Body of pancreas (tissue), 4 donors: Measurements from ENCODE around the gene LRFN5. TPM values are rescaled to one million over a fixed set of nuclear protein-coding genes. Genes with fewer than 3 reads are reported as not detected.
"Not testable (repeated sequence)": the region's sequence is repeated elsewhere in the genome, so short reads cannot be mapped to it uniquely, and the experiment has no call there.

Source experiments
- ATAC-seq: fragments of 150-250 bp; one replicate; pipeline ENCODE4 v1.9.1; 2016
- DNase-seq, 4 donors: peaks; one replicate each; pipeline ENCODE4 v3.0.0-alpha.2; 2019
- H3K27ac ChIP-seq, 4 donors: fragments of 200-600 bp; sonication (generic); 1 replicate in 3 of 4; 2 replicates in 1 of 4; pipeline versions ENCODE4 v1.5.1 to v1.6.1; 2016 to 2019; ENCODE audit warnings: mild to moderate bottlenecking in 1 of 4, mixed read lengths in 1 of 4, moderate library complexity in 1 of 4
- H3K27me3 ChIP-seq, 2 donors: fragments of 200-600 bp; sonication (generic); one replicate each; pipeline ENCODE4 v1.6.0; 2016; ENCODE audit warnings: mild to moderate bottlenecking in 1 of 2
- H3K36me3 ChIP-seq, 2 donors: fragments of 200-600 bp; sonication (generic); replicated peaks in 1 of 2; 2 replicates each; pipeline ENCODE4 v1.5.1; 2016; ENCODE audit warnings: low read depth in 2 of 2; ENCODE audit not compliant: insufficient read depth in 1 of 2
- H3K4me1 ChIP-seq: fragments of 200-600 bp; sonication (generic); one replicate; pipeline ENCODE4 v1.6.0; 2016
- H3K4me3 ChIP-seq, 2 donors: fragments of 200-600 bp; sonication (generic); 1 replicate in 1 of 2; 2 replicates in 1 of 2; pipeline ENCODE4 v1.5.1; 2016 to 2019
- H3K9me3 ChIP-seq, 3 donors: fragments of 200-600 bp; sonication (generic); 1 replicate in 2 of 3; 2 replicates in 1 of 3; pipeline ENCODE4 v1.5.1; 2016
- CTCF ChIP-seq, 7 experiments: fragments of 450-650 bp in 4 of 7; fragments of 200-600 bp in 3 of 7; sonication (generic) in 3 of 7; IDR thresholded peaks; one replicate each; pipeline ENCODE4 v1.5.1; 2016 to 2019; ENCODE audit warnings: antibody characterized with exemption in 7 of 7
- POLR2A ChIP-seq, 3 donors: fragments of 450-650 bp; IDR thresholded peaks; one replicate each; pipeline ENCODE4 v1.6.1; 2016; ENCODE audit warnings: antibody characterized with exemption in 3 of 3, mild to moderate bottlenecking in 2 of 3
- WGBS, 2 donors: methylation state at CpG; one replicate each; pipeline ENCODE4 v1.1.5; 2017; 5-methylcytosine and 5-hydroxymethylcytosine counted together
- intact Hi-C: fragments of 100-400 bp; cut with DNase I; formaldehyde crosslinking; loops from one replicate; pipeline ENCODE4 v1.15.1; 2023
- total RNA-seq, 2 donors: library from RNA; depleted of rRNA; stranded (reverse); fragments of >200 nt; gene quantifications; one replicate each; pipeline ENCODE4 v1.1.0, GENCODE V29; 2016

LRFN5 gene
- total RNA-seq, 2 donors from 2014 or later = 0.52 to 4.9 TPM

- Histone ChIP-seq H3K36me3 (no peaks in the 10 kb centered on the region), H3K27ac (no peak overlapping the region), H3K9me3 (no peaks in the 10 kb centered on the region), H3K27me3 (no peaks in the 10 kb centered on the region), H3K4me3 (no peak overlapping the region), H3K4me1 (no peaks in the 10 kb centered on the region)
- ATAC-seq (no peak), DNase-seq (no peak)
- TF ChIP-seq POLR2A (IDR thresholded peaks at IDR 0.05) (no peak), CTCF (IDR thresholded peaks at IDR 0.05) (no peak)
- intact Hi-C loops = no loop called here
- 14 to 27% methylated on average over 5 of the region's 5 CpGs for WGBS, 2 donors
Measured at GRCh38 chr14:41718477-41719166, 111.9 kb downstream of the LRFN5 start.

GRCh38 chr14:41739203-41739602 lies 132.5 kb downstream of the LRFN5 start:
- 58 to 62% methylated on average over 1 of the region's 1 CpG for WGBS, 2 donors
- DNase-seq (no peak), ATAC-seq (no peak)
- H3K4me3 ChIP-seq = no peak overlapping the region
- no peaks in the 10 kb centered on the region for H3K4me1 ChIP-seq
- no peak overlapping the region for H3K27ac ChIP-seq
- no peaks in the 10 kb centered on the region for H3K27me3 ChIP-seq
- no peaks in the 10 kb centered on the region for H3K36me3 ChIP-seq
- H3K9me3 ChIP-seq = no peaks in the 10 kb centered on the region
- intact Hi-C loops = no loop called here
- TF ChIP-seq CTCF (IDR thresholded peaks at IDR 0.05) = no peak
- no peak for TF ChIP-seq POLR2A (IDR thresholded peaks at IDR 0.05)

- WGBS, 2 donors = 54 to 57% methylated on average over 2 of the region's 2 CpGs
- Histone ChIP-seq H3K27me3 (no peaks in the 10 kb centered on the region), H3K27ac (no peak overlapping the region), H3K4me3 (no peak overlapping the region), H3K9me3 (no peaks in the 10 kb centered on the region), H3K4me1 (no peaks in the 10 kb centered on the region), H3K36me3 (no peaks in the 10 kb centered on the region)
- ATAC-seq (no peak), DNase-seq (no peak)
- TF ChIP-seq CTCF (IDR thresholded peaks at IDR 0.05) (no peak), POLR2A (IDR thresholded peaks at IDR 0.05) (no peak)
- intact Hi-C loops = no loop called here
Measured at GRCh38 chr14:41743140-41743539, 136.5 kb downstream of the LRFN5 start.

- H3K27ac ChIP-seq = no peak overlapping the region
- DNase-seq (no peak), ATAC-seq (no peak)
- intact Hi-C loops = no loop called here
- no peak overlapping the region for H3K4me3 ChIP-seq
- 43 to 55% methylated on average over 5 of the region's 5 CpGs for WGBS, 2 donors
- no peaks in the 10 kb centered on the region for H3K9me3 ChIP-seq
- no peak for TF ChIP-seq POLR2A (IDR thresholded peaks at IDR 0.05)
- no peaks in the 10 kb centered on the region for H3K36me3 ChIP-seq
- no peaks in the 10 kb centered on the region for H3K4me1 ChIP-seq
- H3K27me3 ChIP-seq = no peaks in the 10 kb centered on the region
Measured at GRCh38 chr14:41749429-41749828, 142.8 kb downstream of the LRFN5 start.

- DNase-seq, H3K4me3 ChIP-seq, H3K4me1 ChIP-seq, H3K27ac ChIP-seq, H3K9me3 ChIP-seq, intact Hi-C loops, ATAC-seq, H3K27me3 ChIP-seq, H3K36me3 ChIP-seq: not testable (repeated sequence)
- WGBS, 2 donors = 50 to 63% methylated on average over 4 of the region's 4 CpGs
Measured at GRCh38 chr14:41750575-41750974, 143.9 kb downstream of the LRFN5 start.
